HEK293 (cell line): ENCODE data around the gene EXT2.
A peak's percentile ranks its signal among the peaks of the same experiment; 100 is the strongest.

Experiments used
- CTCF ChIA-PET: fragments of 350-600 bp; formaldehyde crosslinking; extraction: SDS; loops from one replicate; lab custom pipeline; 2021; ENCODE audit warnings: antibody characterized with exemption; lab: Yijun Ruan, JAX
- POLR2A ChIA-PET: fragments of 300-600 bp; formaldehyde crosslinking; extraction: SDS; loops from one replicate; lab custom pipeline; 2020; ENCODE audit warnings: antibody characterized with exemption, inconsistent platforms; lab: Yijun Ruan, JAX
- H3K27ac ChIP-seq: fragments of 200-500 bp; sonication (Bioruptor generic); 2 replicates; pipeline ENCODE4 v1.5.1; 2014; ENCODE audit warnings: low read depth, low read length, control low read depth, inconsistent platforms; ENCODE audit errors: extremely low read depth
- H3K36me3 ChIP-seq, 2 experiments: fragments of 200-500 bp in 1 of 2; sonication (Bioruptor generic) in 1 of 2; 1 replicate in 1 of 2; 2 replicates in 1 of 2; pipeline ENCODE4 v1.5.1; 2014 to 2017; ENCODE audit warnings: inconsistent platforms in 2 of 2, low read length in 2 of 2; ENCODE audit not compliant: control insufficient read depth in 2 of 2, insufficient read depth in 1 of 2
- H3K4me1 ChIP-seq: fragments of 200-500 bp; sonication (Bioruptor generic); 2 replicates; pipeline ENCODE4 v1.5.1; 2014; ENCODE audit warnings: mild to moderate bottlenecking, low read length, inconsistent platforms; ENCODE audit not compliant: control insufficient read depth, insufficient read depth
- H3K4me3 ChIP-seq: 2 replicates; pipeline ENCODE4 v1.5.1; 2011; ENCODE audit warnings: low read depth, mild to moderate bottlenecking, control low read depth, low read length, moderate library complexity
- H3K9me3 ChIP-seq: fragments of 200-500 bp; sonication (Bioruptor generic); 2 replicates; pipeline ENCODE4 v1.5.1; 2014; ENCODE audit warnings: low read depth, low read length, inconsistent platforms; ENCODE audit not compliant: control insufficient read depth, insufficient read depth
- HOXA7 ChIP-seq: sonication (generic); formaldehyde crosslinking; IDR thresholded peaks from 2 replicates; pipeline ENCODE4 v1.8.1; 2022; ENCODE audit warnings: missing genetic modification reagents, borderline replicate concordance
- HOXC10 ChIP-seq: sonication (generic); formaldehyde crosslinking; IDR thresholded peaks from 2 replicates; pipeline ENCODE4 v1.8.1; 2023; ENCODE audit warnings: mild to moderate bottlenecking, missing genetic modification reagents
- KLF1 ChIP-seq: fragments of 450-650 bp; formaldehyde crosslinking; IDR thresholded peaks from 2 replicates; pipeline ENCODE4 v1.5.1; 2016; ENCODE audit warnings: missing biosample characterization, missing genetic modification characterization
- RBAK ChIP-seq: fragments of 450-650 bp; formaldehyde crosslinking; IDR thresholded peaks from 2 replicates; pipeline ENCODE4 v1.5.1; 2016; ENCODE audit warnings: missing biosample characterization, missing genetic modification characterization
- ZBTB20 ChIP-seq: fragments of 450-650 bp; formaldehyde crosslinking; IDR thresholded peaks from 2 replicates; pipeline ENCODE4 v1.5.1; 2016; ENCODE audit warnings: missing biosample characterization, missing genetic modification characterization
- ZFP41 ChIP-seq: fragments of 450-650 bp; formaldehyde crosslinking; IDR thresholded peaks from 2 replicates; pipeline ENCODE4 v1.5.1; 2016; ENCODE audit warnings: missing biosample characterization, missing genetic modification characterization, borderline replicate concordance
- ZNF132 ChIP-seq: fragments of 450-650 bp; formaldehyde crosslinking; IDR thresholded peaks from 2 replicates; pipeline ENCODE4 v1.5.1; 2017; ENCODE audit warnings: missing biosample characterization, missing genetic modification characterization, borderline replicate concordance
- ZNF169 ChIP-seq: fragments of 450-650 bp; formaldehyde crosslinking; IDR thresholded peaks from 2 replicates; pipeline ENCODE4 v1.5.1; 2016; ENCODE audit warnings: missing biosample characterization, missing genetic modification characterization
- ZNF18 ChIP-seq: fragments of 450-650 bp; formaldehyde crosslinking; IDR thresholded peaks from 2 replicates; pipeline ENCODE4 v1.5.1; 2016; ENCODE audit warnings: missing biosample characterization, missing genetic modification characterization
- ZNF248 ChIP-seq: fragments of 450-650 bp; formaldehyde crosslinking; IDR thresholded peaks from 2 replicates; pipeline ENCODE4 v1.5.1; 2017; ENCODE audit warnings: missing biosample characterization, missing genetic modification characterization
- ZNF292 ChIP-seq: fragments of 450-650 bp; formaldehyde crosslinking; IDR thresholded peaks from 2 replicates; pipeline ENCODE4 v1.5.1; 2016; ENCODE audit warnings: low read depth, missing biosample characterization, missing genetic modification characterization, borderline replicate concordance
- ZNF335 ChIP-seq: fragments of 450-650 bp; formaldehyde crosslinking; conservative IDR thresholded peaks from 2 replicates; pipeline ENCODE4 v1.5.1; 2016; ENCODE audit warnings: missing biosample characterization, missing genetic modification characterization
- ZNF433 ChIP-seq: fragments of 450-650 bp; formaldehyde crosslinking; IDR thresholded peaks from 2 replicates; pipeline ENCODE4 v1.5.1; 2016; ENCODE audit warnings: missing biosample characterization, missing genetic modification characterization, low read depth
- ZNF530 ChIP-seq: fragments of 450-650 bp; formaldehyde crosslinking; IDR thresholded peaks from 2 replicates; pipeline ENCODE4 v1.5.1; 2016; ENCODE audit warnings: low read depth, missing biosample characterization, missing genetic modification characterization
- ZNF585B ChIP-seq: fragments of 450-650 bp; formaldehyde crosslinking; IDR thresholded peaks from 2 replicates; pipeline ENCODE4 v1.5.1; 2016; ENCODE audit warnings: missing biosample characterization, missing genetic modification characterization
- ZNF645 ChIP-seq: fragments of 450-650 bp; formaldehyde crosslinking; IDR thresholded peaks from 2 replicates; pipeline ENCODE4; 2016; ENCODE audit warnings: missing biosample characterization, missing genetic modification characterization
- ZNF704 ChIP-seq: fragments of 450-650 bp; formaldehyde crosslinking; IDR thresholded peaks from 2 replicates; pipeline ENCODE4 v1.5.1; 2016; ENCODE audit warnings: missing biosample characterization, missing genetic modification characterization
- ZNF76 ChIP-seq: fragments of 450-650 bp; formaldehyde crosslinking; IDR thresholded peaks from 2 replicates; pipeline ENCODE4; 2016; ENCODE audit warnings: low read depth, missing biosample characterization, missing genetic modification characterization, borderline replicate concordance
- ZNF791 ChIP-seq: fragments of 450-650 bp; formaldehyde crosslinking; IDR thresholded peaks from 2 replicates; pipeline ENCODE4 v1.5.1; 2016; ENCODE audit warnings: missing biosample characterization, missing genetic modification characterization
- ZNF792 ChIP-seq: fragments of 450-650 bp; formaldehyde crosslinking; IDR thresholded peaks from 2 replicates; pipeline ENCODE4 v1.5.1; 2016; ENCODE audit warnings: missing biosample characterization, missing genetic modification characterization
- ZNF843 ChIP-seq: fragments of 450-650 bp; formaldehyde crosslinking; IDR thresholded peaks from 2 replicates; pipeline ENCODE4 v1.5.1; 2016; ENCODE audit warnings: missing biosample characterization, missing genetic modification characterization
- ZSCAN18 ChIP-seq: fragments of 450-650 bp; formaldehyde crosslinking; IDR thresholded peaks from 2 replicates; pipeline ENCODE4 v1.5.1; 2016; ENCODE audit warnings: missing biosample characterization, missing genetic modification characterization
- ZSCAN5A ChIP-seq: fragments of 450-650 bp; formaldehyde crosslinking; IDR thresholded peaks from 2 replicates; pipeline ENCODE4 v1.5.1; 2016; ENCODE audit warnings: missing biosample characterization, missing genetic modification characterization
- TF ChIP-seq, protein P1 (sequence below): fragments of 450-650 bp; formaldehyde crosslinking; IDR thresholded peaks from 2 replicates; pipeline ENCODE4 v1.5.1; 2016; ENCODE audit warnings: missing biosample characterization, missing genetic modification characterization
- TF ChIP-seq, protein P2 (sequence below): fragments of 450-650 bp; formaldehyde crosslinking; IDR thresholded peaks from 2 replicates; pipeline ENCODE4 v1.5.1; 2016; ENCODE audit warnings: missing biosample characterization, missing genetic modification characterization

EXT2 gene

DNA sequence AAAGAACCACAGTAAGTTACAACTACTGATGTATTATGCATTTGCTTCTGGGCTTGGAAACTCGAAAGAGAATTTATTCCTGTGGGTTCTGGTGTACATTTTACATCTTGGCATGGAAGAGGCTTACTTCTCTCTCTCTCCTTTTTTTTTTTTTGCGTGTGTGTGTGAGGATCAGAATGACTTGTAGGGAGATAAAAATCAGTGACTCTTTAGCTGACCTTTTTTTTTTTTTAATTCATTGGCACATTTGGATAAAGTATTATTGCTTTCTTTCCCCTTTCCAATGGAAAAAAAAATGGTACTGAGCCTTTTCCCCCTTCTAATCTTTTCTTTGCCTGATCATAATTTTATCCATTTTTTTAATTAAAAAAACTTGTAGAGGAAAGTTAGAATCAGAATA, 43.5 kb downstream of the EXT2 start (continued):
- TF ChIP-seq HOXA7 (CRISPR knock-in tag) (no peak), ZNF792 (no peak), ZNF248 (tag by site-specific recombination) (no peak), ZFP41 (tag by site-specific recombination) (no peak), ZNF585B (tag by site-specific recombination) (no peak), ZNF645 (tag by site-specific recombination) (no peak), ZNF530 (tag by site-specific recombination) (no peak)

DNA sequence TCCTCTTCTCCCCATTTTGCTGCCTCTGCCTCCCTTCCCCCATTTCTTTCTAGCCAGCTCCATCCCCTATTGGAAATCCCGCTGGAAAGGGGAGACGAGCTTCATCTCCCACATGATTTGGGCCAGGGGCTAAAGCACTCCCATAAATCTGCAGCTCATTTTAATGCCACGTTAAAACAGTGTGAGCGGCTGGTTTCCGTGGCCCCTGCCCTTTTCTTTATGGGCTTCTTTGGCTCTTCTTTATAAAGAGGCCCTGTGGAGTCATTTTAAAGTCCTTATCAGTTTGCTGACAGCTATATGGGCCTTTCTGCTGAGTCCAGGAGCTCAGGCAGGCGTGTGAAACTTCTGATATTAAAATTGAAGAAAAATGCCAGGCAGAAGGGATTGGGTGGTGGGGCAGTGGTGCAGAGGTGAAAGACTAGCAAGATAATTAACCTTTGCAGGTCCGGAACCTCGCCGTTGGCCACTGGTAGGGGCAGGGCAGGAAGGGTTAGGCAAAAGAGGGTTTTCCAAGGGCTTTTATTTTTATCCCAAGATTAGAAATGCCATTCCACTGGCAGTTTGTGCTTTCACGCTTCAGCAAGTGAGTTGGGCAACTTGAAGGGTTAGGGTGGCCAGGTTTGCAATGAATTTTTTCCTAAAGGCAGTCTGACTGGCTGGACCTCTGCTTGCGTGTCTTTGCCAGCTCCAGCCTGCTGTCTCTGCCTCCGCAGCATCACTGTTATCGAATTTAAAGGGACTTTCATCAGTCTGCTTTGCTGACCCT, 44.3 kb downstream of the EXT2 start:
- ChIA-PET CTCF (interaction anchor here (0.7 to 1.0 kb wide), 2 partner anchors 10 to 35 kb away, joined by 3 to 4 read pairs; no protein-coding TSS in a partner anchor), POLR2A (interaction anchor here (0.7 kb wide), 1 partner anchor 55 kb away, joined by 4 read pairs; no protein-coding TSS in a partner anchor)
- peak overlapping the region; percentile 11; the same call in 1 of the 2 replicates for H3K27ac ChIP-seq
- no peak overlapping the region for H3K4me3 ChIP-seq
- H3K9me3 ChIP-seq, result no peaks in the 10 kb centered on the region
- peaks cover 6% of the 10 kb centered on the region; the same call in 1 of the 2 replicates for H3K4me1 ChIP-seq
- peaks cover 0 to 15% of the 10 kb centered on the region in 2 experiments; a peak in 1 of 3 replicates for H3K36me3 ChIP-seq
- TF ChIP-seq ZNF704 (tag by site-specific recombination) (no peak), ZNF76 (no peak), ZNF18 (tag by site-specific recombination) (peak; percentile 94), RBAK (tag by site-specific recombination) (no peak), ZSCAN18 (no peak), HOXC10 (CRISPR knock-in tag) (no peak), ZNF132 (tag by site-specific recombination) (no peak), ZSCAN5A (tag by site-specific recombination) (no peak), ZBTB20 (tag by site-specific recombination) (no peak), KLF1 (tag by site-specific recombination) (no peak), ZNF292 (tag by site-specific recombination) (no peak), ZNF791 (tag by site-specific recombination) (no peak), ZNF169 (tag by site-specific recombination) (no peak), ZNF335 (no peak), ZNF843 (peak; percentile 98), ZNF433 (tag by site-specific recombination) (no peak)
- TF ChIP-seq, protein P1, sequence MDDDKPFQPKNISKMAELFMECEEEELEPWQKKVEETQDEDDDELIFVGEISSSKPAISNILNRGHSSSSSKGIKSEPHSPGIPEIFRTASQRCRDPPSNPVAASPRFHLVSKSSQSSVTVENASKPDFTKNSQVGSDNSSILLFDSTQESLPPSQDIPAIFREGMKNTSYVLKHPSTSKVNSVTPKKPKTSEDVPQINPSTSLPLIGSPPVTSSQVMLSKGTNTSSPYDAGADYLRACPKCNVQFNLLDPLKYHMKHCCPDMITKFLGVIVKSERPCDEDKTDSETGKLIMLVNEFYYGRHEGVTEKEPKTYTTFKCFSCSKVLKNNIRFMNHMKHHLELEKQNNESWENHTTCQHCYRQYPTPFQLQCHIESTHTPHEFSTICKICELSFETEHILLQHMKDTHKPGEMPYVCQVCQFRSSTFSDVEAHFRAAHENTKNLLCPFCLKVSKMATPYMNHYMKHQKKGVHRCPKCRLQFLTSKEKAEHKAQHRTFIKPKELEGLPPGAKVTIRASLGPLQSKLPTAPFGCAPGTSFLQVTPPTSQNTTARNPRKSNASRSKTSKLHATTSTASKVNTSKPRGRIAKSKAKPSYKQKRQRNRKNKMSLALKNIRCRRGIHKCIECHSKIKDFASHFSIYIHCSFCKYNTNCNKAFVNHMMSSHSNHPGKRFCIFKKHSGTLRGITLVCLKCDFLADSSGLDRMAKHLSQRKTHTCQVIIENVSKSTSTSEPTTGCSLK, result no peak
- TF ChIP-seq, protein P2, sequence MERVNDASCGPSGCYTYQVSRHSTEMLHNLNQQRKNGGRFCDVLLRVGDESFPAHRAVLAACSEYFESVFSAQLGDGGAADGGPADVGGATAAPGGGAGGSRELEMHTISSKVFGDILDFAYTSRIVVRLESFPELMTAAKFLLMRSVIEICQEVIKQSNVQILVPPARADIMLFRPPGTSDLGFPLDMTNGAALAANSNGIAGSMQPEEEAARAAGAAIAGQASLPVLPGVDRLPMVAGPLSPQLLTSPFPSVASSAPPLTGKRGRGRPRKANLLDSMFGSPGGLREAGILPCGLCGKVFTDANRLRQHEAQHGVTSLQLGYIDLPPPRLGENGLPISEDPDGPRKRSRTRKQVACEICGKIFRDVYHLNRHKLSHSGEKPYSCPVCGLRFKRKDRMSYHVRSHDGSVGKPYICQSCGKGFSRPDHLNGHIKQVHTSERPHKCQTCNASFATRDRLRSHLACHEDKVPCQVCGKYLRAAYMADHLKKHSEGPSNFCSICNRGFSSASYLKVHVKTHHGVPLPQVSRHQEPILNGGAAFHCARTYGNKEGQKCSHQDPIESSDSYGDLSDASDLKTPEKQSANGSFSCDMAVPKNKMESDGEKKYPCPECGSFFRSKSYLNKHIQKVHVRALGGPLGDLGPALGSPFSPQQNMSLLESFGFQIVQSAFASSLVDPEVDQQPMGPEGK, result no peak
